HepG2 (cell line): Measurements from ENCODE around the gene CASD1. TPM values are rescaled to one million over a fixed set of nuclear protein-coding genes. Genes with fewer than 3 reads are reported as not detected.

ENCODE experiments used
- ATAC-seq: fragments of 200-7000 bp; cut with Tn5 transposase; 3 replicates; pipeline ENCODE4 v1.9.1; 2020; ENCODE audit warnings: mild to moderate bottlenecking, moderate library complexity
- BruUV-seq: library from RNA; stranded (reverse); fragments of 400-500 nt; replicated peaks from 2 replicates; lab custom pipeline; 2021; lab: Mats Ljungman, UMichigan
- CTCF ChIA-PET: fragments of 300-600 bp; formaldehyde crosslinking; extraction: SDS; loops from one replicate; lab custom pipeline; 2021; ENCODE audit warnings: low total read pairs, inconsistent platforms, low intra/inter-chr PET ratio; lab: Yijun Ruan, JAX
- POLR2A ChIA-PET: fragments of 350-600 bp; sonication (Branson Sonifier 250); formaldehyde crosslinking; loops from one replicate; lab custom pipeline; 2020; ENCODE audit warnings: antibody characterized with exemption, inconsistent platforms; lab: Yijun Ruan, JAX
- DNase-seq: peaks from one replicate; pipeline ENCODE4 v3.0.0-alpha.2; 2015; ENCODE audit warnings: low spot score
- FAIRE-seq: peaks from 3 replicates; lab custom pipeline; 2011; peaks lifted over from hg19 to GRCh38; lab: Jason Lieb, UNC
- H2AFZ ChIP-seq: one replicate; pipeline ENCODE4 v1.6.1; 2011; ENCODE audit warnings: low read length, inconsistent platforms
- H3K27ac ChIP-seq: fragments of 300-600 bp; 3 replicates; pipeline ENCODE4 v1.8.0; 2011; ENCODE audit warnings: mixed run types, mild to moderate bottlenecking, mixed read lengths, low read length, inconsistent platforms; ENCODE audit not compliant: insufficient read depth; ENCODE audit errors: extremely low read length
- H3K27me3 ChIP-seq, 2 experiments: fragments of 200-600 bp in 1 of 2; 2 replicates in 1 of 2; 3 replicates in 1 of 2; pipeline versions ENCODE4 v1.6.0 to v1.8.0; 2011; ENCODE audit warnings: low read length in 2 of 2, mild to moderate bottlenecking in 2 of 2, moderate library complexity in 2 of 2, inconsistent platforms in 1 of 2; ENCODE audit not compliant: insufficient read depth in 2 of 2, control insufficient read depth in 1 of 2
- H3K36me3 ChIP-seq, 2 experiments: fragments of 200-600 bp in 1 of 2; replicated peaks in 1 of 2; 2 replicates in 1 of 2; 3 replicates in 1 of 2; pipeline versions ENCODE4 v1.5.1 to v1.8.0; 2011; ENCODE audit warnings: low read length in 2 of 2, inconsistent platforms in 1 of 2; ENCODE audit not compliant: insufficient read depth in 2 of 2, control insufficient read depth in 1 of 2
- H3K4me1 ChIP-seq: 2 replicates; pipeline ENCODE4 v1.5.1; 2012; ENCODE audit warnings: low read length, inconsistent platforms; ENCODE audit not compliant: insufficient read depth
- H3K4me2 ChIP-seq: 2 replicates; pipeline ENCODE4 v1.6.0; 2011; ENCODE audit warnings: low read depth, low read length, inconsistent platforms
- H3K4me3 ChIP-seq, 3 experiments: fragments of 200-600 bp in 1 of 3; sonication (generic), shearing (Covaris generic) in 1 of 3; replicated peaks in 1 of 3; 2 replicates each; pipeline ENCODE4 v1.5.1; 2011 to 2016; ENCODE audit warnings: low read length in 3 of 3, inconsistent platforms in 2 of 3, low read depth in 2 of 3, mild to moderate bottlenecking in 2 of 3, control low read depth in 1 of 3, mixed read lengths in 1 of 3; ENCODE audit not compliant: insufficient read depth in 1 of 3
- H3K79me2 ChIP-seq: one replicate; pipeline ENCODE4 v1.6.1; 2011; ENCODE audit warnings: low read length, inconsistent platforms; ENCODE audit not compliant: insufficient read depth
- H3K9ac ChIP-seq: 2 replicates; pipeline ENCODE4 v1.6.0; 2011; ENCODE audit warnings: mild to moderate bottlenecking, low read depth, low read length, inconsistent platforms; ENCODE audit not compliant: insufficient read depth
- H3K9me3 ChIP-seq: 2 replicates; pipeline ENCODE4 v1.5.1; 2012; ENCODE audit warnings: mild to moderate bottlenecking, low read length
- H4K20me1 ChIP-seq: 2 replicates; pipeline ENCODE4 v1.6.0; 2011; ENCODE audit warnings: inconsistent platforms, mild to moderate bottlenecking, low read length, moderate library complexity; ENCODE audit not compliant: insufficient read depth
- GATAD2A ChIP-seq: IDR thresholded peaks from 2 replicates; pipeline ENCODE4 v1.6.1; 2016
- HDAC1 ChIP-seq: sonication (generic); formaldehyde crosslinking; IDR thresholded peaks from 2 replicates; pipeline ENCODE4 v1.5.1; 2020; ENCODE audit warnings: mild to moderate bottlenecking, missing genetic modification reagents
- KAT2B ChIP-seq: fragments of 150-350 bp; IDR thresholded peaks from 2 replicates; pipeline ENCODE4 v1.6.1; 2014; ENCODE audit warnings: low read depth, low read length, borderline replicate concordance
- NR2F1 ChIP-seq, 2 experiments: fragments of 450-650 bp in 1 of 2; formaldehyde crosslinking in 1 of 2; IDR thresholded peaks; 2 replicates each; pipeline versions ENCODE4 v1.5.0 to v1.6.1; 2016 to 2020; ENCODE audit warnings: mild to moderate bottlenecking in 1 of 2, missing compliant biosample characterization in 1 of 2, missing genetic modification reagents in 1 of 2, moderate library complexity in 1 of 2
- POGZ ChIP-seq: sonication (generic); formaldehyde crosslinking; IDR thresholded peaks from 2 replicates; pipeline ENCODE4 v1.4.0; 2020; ENCODE audit warnings: mild to moderate bottlenecking, missing genetic modification reagents
- SKI ChIP-seq: fragments of 450-650 bp; IDR thresholded peaks from one replicate; pipeline ENCODE4 v1.6.1; 2018; ENCODE audit warnings: mild to moderate bottlenecking; ENCODE audit not compliant: partially characterized antibody
- ZNF251 ChIP-seq: sonication (generic); formaldehyde crosslinking; IDR thresholded peaks from 2 replicates; pipeline ENCODE4 v1.9.0; 2021; ENCODE audit warnings: mild to moderate bottlenecking, missing genetic modification reagents
- ZNF543 ChIP-seq: sonication (generic); formaldehyde crosslinking; IDR thresholded peaks from 2 replicates; pipeline ENCODE4 v1.4.0; 2020; ENCODE audit warnings: mild to moderate bottlenecking, missing genetic modification reagents
- ZNF788 ChIP-seq: sonication (generic); formaldehyde crosslinking; IDR thresholded peaks from 2 replicates; pipeline ENCODE4 v1.5.0; 2020; ENCODE audit warnings: mild to moderate bottlenecking, missing genetic modification reagents, borderline replicate concordance
- ZNF839 ChIP-seq: sonication (generic); formaldehyde crosslinking; IDR thresholded peaks from 2 replicates; pipeline ENCODE4 v1.4.0; 2020; ENCODE audit warnings: missing genetic modification reagents, mild to moderate bottlenecking, borderline replicate concordance
- WGBS: methylation state at CpG from one replicate; pipeline ENCODE4 v1.1.6; 2017; ENCODE audit warnings: low lambda C conversion rate; 5-methylcytosine and 5-hydroxymethylcytosine counted together
- in situ Hi-C: cut with HindIII; loops from 2 replicates; pipeline ENCODE4 v1.10.0; 2017; ENCODE audit warnings: low pct_unique_long_range_greater_than_20kb; ENCODE audit not compliant: extremely low pct_ligation_motif_present
- intact Hi-C: fragments of 100-400 bp; cut with micrococcal nuclease; formaldehyde crosslinking; loops from one replicate; pipeline ENCODE4 v1.10.0; 2022; ENCODE audit not compliant: unreplicated experiment
- polyA plus RNA-seq, 8 experiments: library from polyadenylated mRNA; depleted of rRNA in 3 of 8; stranded (reverse) in 7 of 8; unstranded in 1 of 8; fragments of >200 nt; fragmentation: Illumina TruSeq in 4 of 8; extraction: Trizol in 4 of 8; gene quantifications; 2 replicates each; pipeline versions ENCODE4 v1.2.1 to v1.2.3, GENCODE V29; 2011 to 2016; ENCODE audit warnings: low read depth in 4 of 8, missing spikeins in 1 of 8, mixed read lengths in 1 of 8; ENCODE audit not compliant: insufficient read depth in 1 of 8
- total RNA-seq, 5 experiments: library from RNA; depleted of rRNA; stranded (reverse); fragments of >200 nt; fragmentation: Illumina TruSeq; extraction: Trizol; gene quantifications; 2 replicates each; pipeline ENCODE4 v1.2.3, GENCODE V29; 2016; ENCODE audit warnings: low read depth in 1 of 5
- TF ChIP-seq, protein P1 (sequence below): sonication (generic); formaldehyde crosslinking; IDR thresholded peaks from 2 replicates; pipeline ENCODE4 v1.5.1; 2020; ENCODE audit warnings: mild to moderate bottlenecking, missing genetic modification reagents, borderline replicate concordance

Gene CASD1
- total and polyA plus RNA-seq, 2 of the 13 experiments (the other 11 are each of a cell fraction or from before 2014, with no cell fraction given): 22.9 to 32.6 TPM

DNA sequence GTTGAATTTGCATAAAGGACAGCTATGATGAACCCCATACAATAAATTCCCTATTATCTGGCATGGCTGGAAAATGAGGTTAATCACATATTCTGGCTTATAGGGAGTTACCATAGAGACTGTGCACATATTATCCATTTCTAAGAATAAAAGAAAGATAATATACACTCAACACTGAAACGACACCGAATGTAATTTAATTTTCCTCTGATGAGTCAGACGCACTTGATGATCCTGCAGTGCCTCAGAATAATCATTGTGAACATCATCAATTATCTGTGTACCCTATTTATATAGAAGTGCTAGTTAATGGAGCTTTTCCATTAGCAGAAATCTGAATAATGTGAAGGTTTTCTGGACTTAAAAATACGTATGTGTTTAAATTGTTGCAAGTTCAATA, 86.1 kb downstream of the CASD1 start:
- BruUV-seq: no TSS peak
- no peak overlapping the region for H2AFZ ChIP-seq
- no peaks in the 10 kb centered on the region; a peak in 3 of 5 replicates for H3K36me3 ChIP-seq
- ChIA-PET POLR2A (interaction anchor here (1.4 kb wide), 1 partner anchor 25 kb away, joined by 3 read pairs; no protein-coding TSS in a partner anchor), CTCF (no interaction called here)
- WGBS: 96% methylated on average over 4 of the region's 4 CpGs
- intact Hi-C loops (no loop called here), in situ Hi-C loops (no loop called here)
- H3K4me3 ChIP-seq: no peak overlapping the region
- ATAC-seq (no peak), FAIRE-seq (no peak), DNase-seq (no peak)
- TF ChIP-seq GATAD2A (CRISPR knock-in tag) (no peak), SKI (no peak), ZNF251 (CRISPR knock-in tag) (no peak), ZNF788 (CRISPR knock-in tag) (no peak)
- no peak overlapping the region for H3K4me2 ChIP-seq
- H3K27me3 ChIP-seq: no peaks in the 10 kb centered on the region
- no peak overlapping the region for H3K9ac ChIP-seq
- no peaks in the 10 kb centered on the region for H4K20me1 ChIP-seq
- H3K9me3 ChIP-seq: no peaks in the 10 kb centered on the region
- no peak overlapping the region for H3K27ac ChIP-seq
- 0 out of 2 replicates have a peak, but pooled peaks cover 5% of the 10 kb centered on the region for H3K4me1 ChIP-seq
- H3K79me2 ChIP-seq: no peaks in the 10 kb centered on the region

DNA sequence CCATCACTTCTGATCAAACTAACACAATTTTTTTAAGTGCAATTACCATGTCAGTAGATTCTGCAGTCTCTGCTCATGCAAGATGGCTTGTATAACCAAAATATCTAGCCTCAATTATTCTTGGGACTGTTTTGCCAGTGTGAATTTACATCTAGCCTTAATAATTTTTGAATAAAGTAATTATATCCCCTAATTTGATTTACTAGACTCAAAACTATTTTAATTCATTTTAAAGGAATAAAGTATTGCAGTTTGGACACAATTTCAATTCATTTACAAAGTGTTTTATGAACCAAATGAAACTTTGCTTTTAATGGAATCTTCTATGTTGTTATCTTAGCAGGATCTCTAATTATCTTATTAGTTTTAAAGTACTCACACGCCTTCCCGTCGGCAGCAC, 90.7 kb downstream of the CASD1 start:
- CTCF ChIA-PET: no interaction called here
- Histone ChIP-seq H3K27ac (no peak overlapping the region), H3K27me3 (no peaks in the 10 kb centered on the region), H4K20me1 (no peaks in the 10 kb centered on the region), H3K9me3 (no peaks in the 10 kb centered on the region), H3K9ac (no peak overlapping the region), H3K36me3 (no peaks in the 10 kb centered on the region; a peak in 4 of 5 replicates), H3K4me1 (no peaks in the 10 kb centered on the region), H3K4me2 (no peak overlapping the region), H3K79me2 (no peaks in the 10 kb centered on the region), H2AFZ (no peak overlapping the region), H3K4me3 (no peak overlapping the region)
- no peak for ATAC-seq
- in situ Hi-C loops (no loop called here), intact Hi-C loops (no loop called here)
- WGBS: over 99% methylated on average over 3 of the region's 3 CpGs
- POLR2A ChIA-PET: no interaction called here
- no peak for DNase-seq
- no peak for TF ChIP-seq POGZ (CRISPR knock-in tag)
- TF ChIP-seq, protein P1, sequence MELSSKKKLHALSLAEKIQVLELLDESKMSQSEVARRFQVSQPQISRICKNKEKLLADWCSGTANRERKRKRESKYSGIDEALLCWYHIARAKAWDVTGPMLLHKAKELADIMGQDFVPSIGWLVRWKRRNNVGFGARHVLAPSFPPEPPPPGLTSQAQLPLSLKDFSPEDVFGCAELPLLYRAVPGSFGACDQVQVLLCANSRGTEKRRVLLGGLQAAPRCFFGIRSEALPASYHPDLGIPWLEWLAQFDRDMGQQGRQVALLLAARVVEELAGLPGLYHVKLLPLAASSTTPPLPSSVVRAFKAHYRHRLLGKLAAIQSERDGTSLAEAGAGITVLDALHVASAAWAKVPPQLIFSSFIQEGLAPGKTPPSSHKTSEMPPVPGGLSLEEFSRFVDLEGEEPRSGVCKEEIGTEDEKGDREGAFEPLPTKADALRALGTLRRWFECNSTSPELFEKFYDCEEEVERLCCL: no peak
- no peak for TF ChIP-seq KAT2B
- TF ChIP-seq HDAC1 (CRISPR knock-in tag): no peak
- no peak for TF ChIP-seq ZNF543
- TF ChIP-seq ZNF839 (CRISPR knock-in tag): no peak
- TF ChIP-seq NR2F1 (CRISPR knock-in tag; IDR thresholded peaks at IDR 0.05): no peak
- no TSS peak for BruUV-seq
- no peak for FAIRE-seq
